ENCODE data around the gene C1QBP.

C1QBP gene, protein sequence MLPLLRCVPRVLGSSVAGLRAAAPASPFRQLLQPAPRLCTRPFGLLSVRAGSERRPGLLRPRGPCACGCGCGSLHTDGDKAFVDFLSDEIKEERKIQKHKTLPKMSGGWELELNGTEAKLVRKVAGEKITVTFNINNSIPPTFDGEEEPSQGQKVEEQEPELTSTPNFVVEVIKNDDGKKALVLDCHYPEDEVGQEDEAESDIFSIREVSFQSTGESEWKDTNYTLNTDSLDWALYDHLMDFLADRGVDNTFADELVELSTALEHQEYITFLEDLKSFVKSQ

DNA sequence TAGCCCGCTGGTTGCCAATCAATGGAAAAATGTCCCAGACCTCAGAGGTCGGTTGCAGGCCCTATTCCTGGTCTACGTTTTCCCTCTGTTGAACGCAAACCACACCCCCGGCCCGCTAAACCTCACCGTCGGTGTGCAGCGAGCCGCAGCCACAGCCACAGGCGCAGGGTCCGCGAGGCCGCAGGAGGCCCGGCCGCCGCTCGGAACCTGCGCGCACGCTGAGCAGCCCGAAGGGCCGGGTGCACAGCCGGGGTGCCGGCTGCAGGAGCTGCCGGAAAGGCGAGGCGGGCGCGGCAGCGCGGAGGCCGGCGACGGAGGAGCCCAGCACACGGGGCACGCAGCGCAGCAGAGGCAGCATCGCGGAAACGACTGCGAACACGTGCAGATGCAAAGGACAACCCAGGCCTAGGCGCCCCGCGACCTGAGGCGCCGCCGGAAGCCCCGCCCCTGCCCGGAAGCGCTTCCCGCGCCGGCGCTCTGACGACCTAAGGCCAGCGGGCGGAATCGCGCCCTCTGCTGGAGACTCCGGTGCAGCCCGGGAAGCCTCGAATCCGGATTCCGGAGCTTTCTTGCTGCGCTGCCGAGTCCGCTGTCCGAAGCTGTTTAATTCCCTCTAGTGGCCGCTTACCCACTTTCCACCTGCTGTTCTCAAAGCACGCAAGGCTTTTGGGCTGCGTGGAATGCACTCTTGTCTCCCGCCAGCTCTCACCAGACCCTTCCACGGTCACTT lies at the start of gene C1QBP:
C1QBP (minus strand) TSS at position 440 of the 730 bp plus-strand sequence; CDS start at position 358, 82 bp downstream.
- DNase-seq = peak; percentile 84 to 89 (median 86)

DNA sequence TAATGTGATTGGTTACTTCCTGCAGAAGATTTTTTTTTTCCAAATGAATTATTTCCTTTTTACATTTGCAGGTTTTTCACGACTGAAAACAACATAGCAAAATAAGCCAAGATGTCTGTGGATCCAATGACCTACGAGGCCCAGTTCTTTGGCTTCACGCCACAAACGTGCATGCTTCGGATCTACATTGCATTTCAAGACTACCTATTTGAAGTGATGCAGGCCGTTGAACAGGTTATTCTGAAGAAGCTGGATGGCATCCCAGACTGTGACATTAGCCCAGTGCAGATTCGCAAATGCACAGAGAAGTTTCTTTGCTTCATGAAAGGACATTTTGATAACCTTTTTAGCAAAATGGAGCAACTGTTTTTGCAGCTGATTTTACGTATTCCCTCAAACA lies 49.8 kb upstream of the C1QBP start:
- DNase-seq = no peak

DNA sequence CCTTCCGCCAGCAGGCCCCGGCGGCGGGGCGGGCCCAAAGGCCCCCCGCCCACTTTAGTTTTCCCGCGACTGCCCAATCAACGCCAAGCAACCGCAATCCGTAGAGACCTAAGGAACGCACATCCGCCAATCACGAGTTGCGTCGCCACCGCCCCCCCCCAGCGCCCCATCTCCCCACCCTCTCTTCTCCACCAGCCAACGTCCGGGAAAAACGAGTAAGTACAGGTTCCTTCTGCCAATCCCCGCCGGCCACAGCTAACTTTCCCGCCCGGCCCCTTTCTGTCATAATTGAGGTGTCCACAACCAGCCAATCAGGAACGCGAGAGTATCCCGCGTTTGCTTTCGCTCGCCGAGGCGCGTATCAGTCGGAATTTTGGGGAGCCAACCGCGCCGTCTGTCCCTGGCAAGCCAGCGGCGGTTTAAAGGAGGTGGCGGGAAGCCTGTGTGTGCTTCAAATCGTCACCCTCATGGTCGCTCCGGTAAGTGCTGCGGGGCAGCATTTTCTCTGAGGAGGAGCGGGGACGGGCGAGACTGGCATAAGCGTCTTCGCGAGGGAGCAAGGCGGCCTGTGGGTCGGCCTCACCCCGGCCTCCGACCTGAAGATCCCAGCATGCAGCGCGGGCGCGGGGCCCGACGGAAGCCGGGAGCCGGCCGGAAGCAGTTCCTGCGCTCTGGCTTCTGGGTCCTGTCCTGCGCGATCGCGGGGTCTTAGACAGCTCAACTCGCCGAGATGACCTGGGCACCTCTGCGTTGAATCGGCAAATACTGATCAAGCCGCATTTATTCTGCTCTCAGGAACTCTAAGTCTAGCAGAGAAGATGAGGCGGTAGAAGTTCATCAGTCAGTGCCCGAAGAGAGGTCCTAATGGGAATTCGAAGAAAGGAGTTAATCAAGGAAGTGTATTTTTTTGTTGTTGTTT lies 47.5 kb upstream of the C1QBP start, which contains the start of gene MIS12:
MIS12 (plus strand) TSS at position 361 of the 919 bp plus-strand sequence. CDS start 2,297 bp downstream, outside the sequence.
- DNase-seq = peak; percentile 93 to 98 (median 94)

DNA sequence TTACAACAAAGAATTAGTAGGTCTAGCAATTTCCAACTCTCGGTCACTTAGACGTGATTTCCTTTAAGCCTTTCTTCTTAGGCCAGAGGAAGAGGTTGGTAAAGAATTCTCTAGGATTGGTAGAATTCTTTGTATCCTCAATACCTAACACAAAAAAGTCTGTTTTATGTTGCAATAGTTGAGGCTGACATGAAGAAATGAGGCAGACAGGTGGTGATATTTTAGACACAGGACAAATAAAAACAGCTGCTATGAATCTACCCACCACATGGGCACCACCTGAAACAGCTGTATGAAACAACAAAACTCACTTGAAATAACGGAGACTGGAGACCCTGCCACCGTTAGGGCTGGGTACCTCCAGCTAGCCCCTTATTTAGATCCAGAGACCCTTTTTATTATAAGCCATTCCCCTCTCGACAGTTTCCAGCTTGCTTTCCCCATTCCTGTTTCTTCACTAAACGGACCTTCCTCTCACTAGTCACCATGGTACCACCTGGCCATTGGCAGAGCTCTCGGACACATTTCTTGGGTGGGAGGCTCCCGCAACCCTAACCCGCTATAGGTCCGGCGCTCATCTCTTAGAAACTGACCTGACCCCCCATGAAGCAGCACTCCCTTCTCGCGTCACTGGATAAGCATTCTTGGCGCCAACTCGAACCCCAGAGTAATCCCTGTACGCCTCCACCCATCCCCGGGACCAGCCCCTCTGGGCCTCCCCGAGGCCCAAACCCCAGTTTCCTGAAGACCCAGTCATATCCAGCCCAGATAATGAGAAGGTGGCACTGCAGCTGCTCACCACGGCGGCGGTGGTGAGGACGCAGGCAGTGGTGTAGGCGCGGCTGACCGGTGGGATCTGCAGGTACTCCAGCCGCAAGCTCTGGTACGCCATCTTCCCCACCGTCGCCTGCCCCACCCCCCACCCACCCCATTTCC lies 46.6 kb upstream of the C1QBP start, which contains the start of gene DERL2:
DERL2 (minus strand) TSS at position 909 of the 936 bp plus-strand sequence; CDS start at position 892, 17 bp downstream.
- DNase-seq = peak in 2 of 3 experiments; percentile 63 to 75

DNA sequence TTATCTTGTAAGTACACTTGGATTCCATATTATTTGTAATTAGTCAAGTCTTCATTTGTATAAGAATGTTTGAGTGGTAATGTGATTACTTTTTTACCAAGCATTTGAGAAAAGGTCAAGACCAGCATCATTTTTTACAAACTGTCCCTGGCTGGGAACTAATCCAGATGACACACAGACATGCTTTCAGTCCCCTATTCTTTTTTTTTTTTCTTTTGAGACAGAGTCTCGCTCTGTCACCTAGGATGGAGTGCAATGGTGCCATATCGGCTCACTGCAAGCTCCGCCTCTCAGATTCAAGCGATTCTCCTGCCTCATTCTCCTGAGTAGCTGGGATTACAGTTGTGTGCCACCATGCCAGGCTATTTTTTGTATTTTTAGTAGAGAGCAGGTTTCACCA lies 42.5 kb upstream of the C1QBP start:
- DNase-seq = no peak

DNA sequence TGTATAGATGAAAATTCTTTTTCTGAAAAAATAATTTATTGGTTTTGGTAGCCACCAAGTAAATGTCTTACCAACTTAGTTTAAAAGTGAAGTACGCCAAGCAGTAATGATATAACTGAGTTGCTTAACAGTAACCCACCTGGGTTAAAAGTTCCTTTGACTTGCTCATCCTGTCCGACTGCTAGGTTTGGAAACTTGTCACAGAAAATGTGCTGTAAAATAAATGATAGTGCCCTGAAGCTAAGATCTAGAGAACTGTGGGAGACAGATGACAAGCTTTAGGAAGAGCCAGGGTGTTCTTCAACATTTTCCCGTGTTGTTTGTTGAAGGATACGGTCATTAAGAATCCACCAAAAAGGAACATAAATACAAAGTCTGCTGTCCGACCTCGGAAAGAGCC lies 42.0 kb upstream of the C1QBP start:
- DNase-seq = no peak

DNA sequence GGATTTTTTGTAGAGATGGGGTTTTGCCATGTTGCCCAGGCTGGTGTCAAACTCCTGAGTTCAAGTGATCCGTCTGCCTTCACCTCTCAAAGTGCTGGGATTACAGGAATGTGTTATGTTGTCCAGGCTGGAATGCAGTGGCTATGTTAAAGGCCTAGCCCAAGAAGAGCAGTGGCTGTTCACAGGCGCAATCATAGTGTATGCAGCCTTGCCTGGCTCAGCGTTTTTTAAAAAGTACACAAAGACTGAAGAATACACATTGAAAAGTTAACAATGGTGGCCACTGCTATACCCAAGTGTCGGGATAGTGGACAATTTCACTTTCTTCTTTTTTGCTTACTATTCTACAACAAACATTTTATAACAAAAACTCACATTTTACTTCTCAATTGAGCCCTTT lies 40.0 kb upstream of the C1QBP start:
- DNase-seq = no peak

DNA sequence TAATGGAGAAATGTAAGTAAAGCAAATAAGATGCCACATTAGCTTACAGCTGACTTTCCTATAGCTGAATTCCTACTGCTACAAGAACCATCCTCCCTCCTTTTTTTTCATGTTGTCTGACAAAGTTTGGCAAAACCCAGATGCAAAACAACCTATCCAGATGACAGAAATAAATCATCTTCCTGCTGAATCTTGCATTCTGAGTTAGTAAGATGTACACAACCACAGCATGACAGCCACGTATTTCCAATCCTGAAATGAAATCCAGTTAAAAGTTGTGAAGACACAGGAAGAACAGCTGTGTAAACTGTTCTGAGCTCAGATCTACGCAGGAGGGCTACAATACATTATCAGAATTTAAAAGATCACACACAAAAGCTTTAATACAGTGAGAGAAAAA lies 35.0 kb upstream of the C1QBP start:
- DNase-seq = no peak

DNA sequence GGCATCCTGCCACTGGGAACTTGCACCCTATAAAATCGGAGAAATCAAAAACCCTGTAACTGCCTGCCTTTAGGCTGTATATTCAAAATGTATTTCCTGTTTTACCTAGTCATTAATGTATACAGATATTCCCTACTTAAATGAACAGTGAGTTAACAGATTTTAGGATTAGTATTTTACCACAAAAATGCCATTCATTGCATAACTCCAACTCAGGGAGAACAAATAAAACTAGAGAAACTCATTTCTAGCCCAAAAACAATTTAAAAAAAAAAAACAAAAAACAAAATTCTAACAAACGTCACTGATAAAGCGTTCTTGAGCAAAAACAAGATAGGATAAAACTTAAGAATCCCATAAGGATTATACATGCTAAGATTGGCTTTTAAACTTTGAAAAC lies 33.6 kb upstream of the C1QBP start:
- no peak for DNase-seq

DNA sequence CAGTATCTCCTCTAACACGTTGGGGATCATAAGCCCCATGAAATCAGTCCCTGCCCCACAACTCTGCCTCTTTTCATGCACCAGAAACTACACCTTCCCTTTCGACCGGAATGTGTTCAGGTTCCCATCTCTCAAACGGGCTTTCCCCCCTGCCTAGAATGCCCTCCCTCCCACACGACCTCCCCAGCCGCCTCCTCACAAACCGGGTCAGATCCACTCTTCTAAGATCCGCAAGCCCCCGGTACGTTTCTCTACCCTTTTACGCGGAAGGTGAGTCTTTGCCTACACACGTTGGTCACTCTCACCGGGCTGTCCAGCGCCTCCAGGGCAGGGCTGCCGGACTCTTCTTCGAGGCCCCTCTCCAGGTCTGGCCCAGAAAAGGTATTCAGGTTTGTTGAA lies 29.1 kb upstream of the C1QBP start:
- DNase-seq = peak in 1 of 3 experiments; percentile 16

DNA sequence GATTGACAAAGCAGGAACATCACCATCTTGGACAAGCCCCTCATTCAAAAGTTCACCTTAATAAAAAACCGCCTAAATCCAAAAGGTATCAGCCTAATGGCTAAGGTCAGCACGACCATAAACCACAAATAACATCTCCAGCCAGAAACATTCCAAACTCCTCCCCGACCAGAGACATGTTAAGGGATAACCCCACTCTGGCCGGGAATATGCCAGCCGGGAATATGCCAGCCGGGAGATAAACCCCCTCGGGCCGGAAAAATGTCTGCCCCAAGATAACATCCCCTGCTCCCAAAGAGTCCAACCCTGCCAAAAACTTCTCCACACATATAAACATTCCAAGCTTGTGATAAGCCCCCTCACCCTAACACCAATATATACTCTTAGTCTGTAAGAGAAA lies 28.5 kb upstream of the C1QBP start:
- DNase-seq = no peak

DNA sequence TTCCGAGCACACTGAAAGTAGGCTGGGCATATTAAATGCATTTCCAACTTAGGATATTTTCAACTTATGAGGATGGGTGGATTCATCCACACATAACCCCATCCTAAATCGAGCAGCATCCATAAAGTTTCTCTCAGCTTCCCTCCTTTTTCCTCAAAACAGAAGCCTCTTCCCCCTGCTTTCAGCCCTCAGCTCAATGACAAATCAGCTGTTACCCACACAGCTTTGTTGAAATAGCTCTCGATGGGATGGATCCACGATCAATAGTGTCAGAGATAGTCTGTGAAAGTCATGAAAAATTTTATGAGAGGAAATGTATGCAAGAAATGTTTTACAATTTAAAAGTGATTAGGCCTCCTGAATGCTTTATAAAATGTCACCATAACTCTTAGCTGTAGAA lies 27.3 kb upstream of the C1QBP start:
- no peak for DNase-seq

DNA sequence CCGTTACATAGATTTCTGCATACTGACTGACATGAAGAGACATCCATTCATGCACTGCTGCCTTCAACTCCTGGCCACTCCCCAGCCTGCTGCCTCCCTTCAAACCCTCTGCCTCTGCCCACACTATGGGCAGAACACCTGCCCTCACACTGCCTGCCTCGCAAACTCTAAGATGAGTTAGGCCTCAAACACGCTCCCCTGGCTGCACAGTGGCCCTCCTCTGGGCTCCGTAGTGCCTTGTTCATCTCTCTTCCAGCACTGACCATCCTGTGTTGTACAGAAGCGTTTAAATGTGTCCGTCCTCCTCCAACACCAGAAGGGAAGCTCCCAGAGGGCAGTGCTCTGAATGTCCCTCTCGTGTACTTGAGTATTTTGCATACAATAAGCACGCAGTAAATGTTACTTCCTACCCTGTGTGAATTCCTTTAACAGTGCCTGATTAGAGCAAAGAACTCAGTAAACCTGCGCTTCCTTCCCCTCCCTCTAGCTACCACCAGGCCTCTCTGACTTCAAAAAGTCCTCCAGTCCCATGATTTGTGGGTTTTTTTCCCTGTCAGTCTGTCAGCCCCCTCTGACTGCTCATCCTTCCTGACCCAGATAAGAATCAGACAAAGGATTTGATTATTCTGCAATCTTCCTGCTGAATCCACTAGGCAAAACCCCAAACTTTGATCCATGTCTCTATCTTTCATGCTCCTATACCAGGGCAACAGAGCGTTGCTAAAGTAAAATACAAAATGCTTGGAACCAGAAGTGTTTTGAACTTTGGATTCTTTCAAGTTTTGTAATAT lies 26.0 kb upstream of the C1QBP start:
- DNase-seq = no peak

DNA sequence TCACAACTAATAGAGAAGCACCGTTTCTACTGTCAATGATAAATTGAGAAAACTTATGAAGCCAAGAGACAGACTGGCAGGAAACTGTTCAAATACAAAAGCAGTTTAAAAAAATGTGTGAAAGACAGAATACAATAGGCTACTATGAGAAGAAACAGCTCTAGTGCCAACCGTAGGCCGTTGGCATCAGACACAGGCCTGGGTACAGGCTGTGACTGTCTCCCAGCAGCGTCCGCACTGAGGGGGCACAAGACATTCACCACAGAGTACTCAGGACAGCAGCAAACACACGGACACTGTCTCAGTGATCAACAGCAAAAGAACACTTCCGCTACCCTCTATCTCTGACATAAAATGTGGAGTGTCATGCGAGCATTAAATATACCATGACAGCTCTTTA lies 7.8 kb upstream of the C1QBP start:
- no peak for DNase-seq

DNA sequence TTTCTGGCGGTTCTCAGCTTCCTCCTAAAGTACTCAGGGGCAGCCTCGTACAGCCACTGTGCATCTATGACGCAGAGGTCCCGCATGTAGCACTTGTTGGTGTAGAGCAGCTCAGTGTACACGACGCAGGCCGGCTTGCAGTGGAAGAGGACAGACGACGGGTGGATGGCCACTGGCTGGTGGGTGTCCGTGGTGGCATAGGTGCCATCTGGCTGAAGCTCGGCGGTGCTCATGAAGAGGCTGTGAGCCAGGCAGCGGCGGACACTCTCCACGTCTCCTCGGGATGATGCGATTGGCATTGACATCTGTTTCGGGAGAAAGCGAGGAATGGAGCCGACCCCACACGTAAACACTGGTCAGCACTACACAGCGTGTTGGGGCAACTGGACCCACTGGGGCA lies 5.3 kb upstream of the C1QBP start:
- no peak for DNase-seq

DNA sequence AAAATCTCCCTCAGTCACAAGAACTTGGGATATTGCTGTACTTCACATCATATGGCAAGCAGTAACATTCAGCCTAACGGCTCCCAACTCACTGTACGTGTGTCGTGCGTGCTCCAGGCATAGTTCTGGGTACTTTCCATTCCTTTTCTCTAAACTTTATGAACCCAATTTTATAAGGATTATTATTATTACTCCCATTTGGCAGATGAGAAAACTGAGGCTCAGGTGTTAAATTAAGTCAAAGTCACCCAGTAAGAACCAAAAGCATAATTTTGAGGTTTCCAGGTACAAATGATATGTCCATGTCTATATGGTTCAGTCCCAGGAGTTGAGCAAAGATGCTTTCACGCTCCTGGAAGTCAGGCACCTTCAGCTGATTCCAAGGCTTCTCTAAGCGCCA lies 4.8 kb upstream of the C1QBP start:
- no peak for DNase-seq

DNA sequence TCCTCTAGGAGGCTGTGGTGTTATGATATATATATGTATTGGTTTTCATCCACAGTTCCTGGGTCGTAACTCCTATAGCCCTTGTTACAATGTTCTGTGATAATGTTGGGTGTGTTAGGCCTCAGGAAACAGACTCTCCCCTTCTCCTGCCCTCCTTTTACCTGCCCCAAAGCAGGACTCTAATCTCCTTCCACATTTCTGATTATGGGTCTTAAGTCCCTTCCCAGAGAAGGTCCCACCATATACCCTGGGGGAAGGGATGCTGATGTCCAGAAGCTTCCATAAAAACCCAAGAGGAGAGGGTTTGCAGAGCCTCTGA lies 450 bp upstream of the C1QBP start:
- DNase-seq = no peak

DNA sequence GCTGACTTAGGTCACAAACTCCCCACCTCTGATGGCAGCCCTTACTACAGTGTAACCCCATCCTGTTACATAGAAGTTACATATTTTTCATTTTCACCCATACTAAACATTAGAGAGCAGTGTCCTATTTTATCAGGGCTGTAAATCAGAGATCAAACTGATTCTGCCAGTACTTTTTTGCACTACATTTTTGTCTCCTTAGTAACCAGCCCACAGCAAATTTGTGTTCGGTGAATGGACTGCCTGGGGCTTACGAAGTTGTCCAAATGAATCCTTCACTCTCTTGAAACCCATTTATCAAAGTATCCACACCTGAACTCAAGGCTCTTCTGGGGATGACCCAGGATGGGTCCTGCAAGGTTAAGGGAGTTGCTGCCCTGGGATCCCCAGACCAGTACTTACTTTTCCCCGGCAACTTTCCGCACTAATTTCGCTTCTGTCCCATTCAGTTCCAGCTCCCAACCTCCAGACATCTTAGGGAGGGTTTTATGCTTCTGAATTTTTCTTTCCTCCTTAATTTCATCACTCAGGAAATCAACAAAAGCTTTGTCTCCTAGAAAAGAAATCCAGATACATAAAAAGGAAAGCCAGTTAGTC lies 1.1 kb downstream of the C1QBP start:
- DNase-seq = no peak

DNA sequence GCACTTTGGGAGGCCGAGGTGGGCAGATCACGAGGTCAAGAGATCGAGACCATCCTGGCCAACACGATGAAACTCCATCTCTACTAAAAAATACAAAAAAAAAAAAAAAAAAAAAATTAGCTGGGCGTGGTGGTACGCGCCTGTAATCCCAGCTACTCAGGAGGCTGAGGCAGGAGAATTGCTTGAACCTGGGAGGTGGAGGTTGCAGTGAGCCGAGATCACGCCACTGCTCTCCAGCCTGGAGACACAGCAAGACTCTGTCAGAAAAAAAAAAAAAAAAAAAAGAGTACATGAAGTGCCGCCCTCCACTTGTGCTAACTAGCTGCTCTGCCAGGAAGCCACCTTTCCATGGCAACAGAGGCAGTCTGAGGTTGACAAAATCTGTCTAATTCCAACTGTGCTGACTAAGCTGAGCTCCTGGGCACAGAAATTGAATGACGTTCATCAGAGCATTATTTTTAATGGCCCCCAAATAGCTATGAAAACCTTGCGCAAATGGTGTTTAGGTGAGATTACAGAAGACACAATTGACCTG lies 3.1 kb downstream of the C1QBP start:
- DNase-seq = peak in 1 of 3 experiments; percentile 0

DNA sequence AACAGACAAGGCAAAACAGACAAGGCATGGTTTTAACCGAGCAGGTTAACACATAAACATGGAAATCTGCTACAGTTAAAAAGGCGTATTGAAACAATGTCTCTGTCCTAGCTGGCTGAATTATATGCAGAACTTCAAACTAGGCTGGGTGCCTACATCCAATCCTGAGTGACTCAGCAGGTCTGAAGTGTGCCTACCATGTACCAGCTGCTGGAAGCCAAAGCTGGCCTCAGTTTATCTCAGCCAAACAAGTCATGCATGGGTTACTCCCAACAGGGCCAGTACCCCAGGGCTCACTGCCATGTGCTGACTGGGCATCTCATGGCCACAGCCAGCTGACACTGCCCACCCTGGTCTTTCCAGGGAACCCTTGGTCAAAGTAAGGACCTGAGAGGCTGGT lies 4.0 kb downstream of the C1QBP start:
- no peak for DNase-seq

Data from NCI-H1417 (cell line).